HepG2 (cell line): Measurements from ENCODE around the gene CSTF1. TPM values are rescaled to one million over a fixed set of nuclear protein-coding genes. Genes with fewer than 3 reads are reported as not detected.

Source experiments
- HOMEZ ChIP-seq: IDR thresholded peaks from 2 replicates; pipeline ENCODE4 v1.6.1; 2016; ENCODE audit warnings: low read depth
- SNAPC4 ChIP-seq: sonication (generic); formaldehyde crosslinking; IDR thresholded peaks from 2 replicates; pipeline ENCODE4 v1.4.0; 2020; ENCODE audit warnings: mild to moderate bottlenecking, missing genetic modification reagents
- ZBTB42 ChIP-seq: sonication (generic); formaldehyde crosslinking; IDR thresholded peaks from 2 replicates; pipeline ENCODE4 v1.5.0; 2020; ENCODE audit warnings: mild to moderate bottlenecking, missing genetic modification reagents
- ZEB1 ChIP-seq: IDR thresholded peaks from 2 replicates; pipeline ENCODE4 v1.6.1; 2012; ENCODE audit warnings: mild to moderate bottlenecking, low read depth, inconsistent platforms; ENCODE audit not compliant: insufficient replicate concordance
- ZNF142 ChIP-seq: sonication (generic); formaldehyde crosslinking; IDR thresholded peaks from 2 replicates; pipeline ENCODE4 v1.4.0; 2020; ENCODE audit warnings: missing genetic modification reagents
- ZNF552 ChIP-seq: sonication (generic); formaldehyde crosslinking; IDR thresholded peaks from 2 replicates; pipeline ENCODE4 v1.9.0; 2022; ENCODE audit warnings: missing genetic modification reagents, mild to moderate bottlenecking, borderline replicate concordance
- ZNF556 ChIP-seq: sonication (generic); formaldehyde crosslinking; IDR thresholded peaks from 2 replicates; pipeline ENCODE4 v1.4.0; 2020; ENCODE audit warnings: mild to moderate bottlenecking, missing genetic modification reagents, borderline replicate concordance
- polyA plus RNA-seq, 8 experiments: library from polyadenylated mRNA; depleted of rRNA in 3 of 8; stranded (reverse) in 7 of 8; unstranded in 1 of 8; fragments of >200 nt; fragmentation: Illumina TruSeq in 4 of 8; extraction: Trizol in 4 of 8; gene quantifications; 2 replicates each; pipeline versions ENCODE4 v1.2.1 to v1.2.3, GENCODE V29; 2011 to 2016; ENCODE audit warnings: low read depth in 4 of 8, missing spikeins in 1 of 8, mixed read lengths in 1 of 8; ENCODE audit not compliant: insufficient read depth in 1 of 8
- total RNA-seq, 5 experiments: library from RNA; depleted of rRNA; stranded (reverse); fragments of >200 nt; fragmentation: Illumina TruSeq; extraction: Trizol; gene quantifications; 2 replicates each; pipeline ENCODE4 v1.2.3, GENCODE V29; 2016; ENCODE audit warnings: low read depth in 1 of 5
- TF ChIP-seq, protein P1 (sequence below): sonication (generic); formaldehyde crosslinking; IDR thresholded peaks from 2 replicates; pipeline ENCODE4 v1.5.0; 2020; ENCODE audit warnings: mild to moderate bottlenecking, missing genetic modification reagents, borderline replicate concordance
- TF ChIP-seq, protein P2 (sequence below): IDR thresholded peaks from 2 replicates; pipeline ENCODE4 v1.6.1; 2012; ENCODE audit warnings: low read depth, low read length, improper control_type of control experiment

Gene CSTF1
- total and polyA plus RNA-seq, 2 of the 13 experiments (the other 11 are each of a cell fraction or from before 2014, with no cell fraction given), result 70.9 to 100 TPM

DNA sequence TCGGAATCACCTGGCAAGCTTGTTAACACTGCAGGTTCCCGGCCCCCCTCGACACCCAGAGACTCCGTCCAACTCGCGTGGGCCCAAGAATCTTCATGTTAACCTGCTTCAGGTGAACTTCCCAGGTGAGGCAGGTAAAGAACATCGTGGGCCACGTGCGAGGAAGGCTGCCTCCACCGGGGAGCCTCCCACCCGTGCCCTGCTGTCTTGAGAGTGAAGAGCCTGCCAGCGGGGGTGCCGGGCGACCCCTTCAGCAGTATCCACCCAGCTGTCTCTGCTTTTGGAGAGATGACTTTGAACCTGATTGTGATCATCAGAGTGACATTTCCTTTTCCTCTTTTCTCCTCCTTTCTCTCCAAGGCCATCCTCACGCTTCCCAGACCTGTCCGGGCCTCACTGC, 53.1 kb downstream of the CSTF1 start (continued):
- TF ChIP-seq ZNF142 (CRISPR knock-in tag) (no peak), ZNF556 (no peak), HOMEZ (CRISPR knock-in tag) (no peak), ZNF552 (CRISPR knock-in tag) (no peak), SNAPC4 (no peak), ZEB1 (no peak), ZBTB42 (CRISPR knock-in tag) (no peak)
- TF ChIP-seq, protein P1, sequence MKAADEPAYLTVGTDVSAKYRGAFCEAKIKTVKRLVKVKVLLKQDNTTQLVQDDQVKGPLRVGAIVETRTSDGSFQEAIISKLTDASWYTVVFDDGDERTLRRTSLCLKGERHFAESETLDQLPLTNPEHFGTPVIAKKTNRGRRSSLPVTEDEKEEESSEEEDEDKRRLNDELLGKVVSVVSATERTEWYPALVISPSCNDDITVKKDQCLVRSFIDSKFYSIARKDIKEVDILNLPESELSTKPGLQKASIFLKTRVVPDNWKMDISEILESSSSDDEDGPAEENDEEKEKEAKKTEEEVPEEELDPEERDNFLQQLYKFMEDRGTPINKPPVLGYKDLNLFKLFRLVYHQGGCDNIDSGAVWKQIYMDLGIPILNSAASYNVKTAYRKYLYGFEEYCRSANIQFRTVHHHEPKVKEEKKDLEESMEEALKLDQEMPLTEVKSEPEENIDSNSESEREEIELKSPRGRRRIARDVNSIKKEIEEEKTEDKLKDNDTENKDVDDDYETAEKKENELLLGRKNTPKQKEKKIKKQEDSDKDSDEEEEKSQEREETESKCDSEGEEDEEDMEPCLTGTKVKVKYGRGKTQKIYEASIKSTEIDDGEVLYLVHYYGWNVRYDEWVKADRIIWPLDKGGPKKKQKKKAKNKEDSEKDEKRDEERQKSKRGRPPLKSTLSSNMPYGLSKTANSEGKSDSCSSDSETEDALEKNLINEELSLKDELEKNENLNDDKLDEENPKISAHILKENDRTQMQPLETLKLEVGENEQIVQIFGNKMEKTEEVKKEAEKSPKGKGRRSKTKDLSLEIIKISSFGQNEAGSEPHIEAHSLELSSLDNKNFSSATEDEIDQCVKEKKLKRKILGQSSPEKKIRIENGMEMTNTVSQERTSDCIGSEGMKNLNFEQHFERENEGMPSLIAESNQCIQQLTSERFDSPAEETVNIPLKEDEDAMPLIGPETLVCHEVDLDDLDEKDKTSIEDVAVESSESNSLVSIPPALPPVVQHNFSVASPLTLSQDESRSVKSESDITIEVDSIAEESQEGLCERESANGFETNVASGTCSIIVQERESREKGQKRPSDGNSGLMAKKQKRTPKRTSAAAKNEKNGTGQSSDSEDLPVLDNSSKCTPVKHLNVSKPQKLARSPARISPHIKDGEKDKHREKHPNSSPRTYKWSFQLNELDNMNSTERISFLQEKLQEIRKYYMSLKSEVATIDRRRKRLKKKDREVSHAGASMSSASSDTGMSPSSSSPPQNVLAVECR, result no peak
- TF ChIP-seq, protein P2, sequence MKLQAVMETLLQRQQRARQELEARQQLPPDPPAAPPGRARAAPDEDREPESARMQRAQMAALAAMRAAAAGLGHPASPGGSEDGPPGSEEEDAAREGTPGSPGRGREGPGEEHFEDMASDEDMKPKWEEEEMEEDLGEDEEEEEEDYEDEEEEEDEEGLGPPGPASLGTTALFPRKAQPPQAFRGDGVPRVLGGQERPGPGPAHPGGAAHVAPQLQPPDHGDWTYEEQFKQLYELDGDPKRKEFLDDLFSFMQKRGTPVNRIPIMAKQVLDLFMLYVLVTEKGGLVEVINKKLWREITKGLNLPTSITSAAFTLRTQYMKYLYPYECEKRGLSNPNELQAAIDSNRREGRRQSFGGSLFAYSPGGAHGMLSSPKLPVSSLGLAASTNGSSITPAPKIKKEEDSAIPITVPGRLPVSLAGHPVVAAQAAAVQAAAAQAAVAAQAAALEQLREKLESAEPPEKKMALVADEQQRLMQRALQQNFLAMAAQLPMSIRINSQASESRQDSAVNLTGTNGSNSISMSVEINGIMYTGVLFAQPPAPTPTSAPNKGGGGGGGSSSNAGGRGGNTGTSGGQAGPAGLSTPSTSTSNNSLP, result no peak
